GM21447 (cell line): Measurements from ENCODE around the gene ATL1.
"Not testable (repeated sequence)": the region's sequence is repeated elsewhere in the genome, so short reads cannot be mapped to it uniquely, and the experiment has no call there.

Experiments used
- ATAC-seq: cut with Tn5 transposase; IDR thresholded peaks from one replicate; pipeline ENCODE4 v1.9.1; 2021; ENCODE audit not compliant: unreplicated experiment

Gene ATL1

DNA sequence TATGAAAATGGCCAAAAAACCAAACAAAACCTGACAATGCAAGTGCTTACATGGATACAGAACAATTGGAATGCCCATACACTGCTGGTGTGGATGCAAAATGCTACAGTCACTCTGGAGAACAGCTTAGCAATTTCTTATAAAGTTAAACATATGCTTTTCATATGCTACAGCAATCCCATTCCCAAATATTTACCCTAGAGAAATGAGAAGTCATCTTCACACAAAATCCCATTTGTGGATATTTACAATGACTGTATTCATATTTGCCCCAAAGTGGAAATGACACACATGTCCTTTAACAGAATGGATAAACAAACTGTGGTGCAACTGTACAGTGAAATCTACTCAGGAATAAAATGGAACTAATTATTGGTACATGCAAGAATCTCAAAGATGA lies 87.8 kb downstream of the ATL1 start:
- ATAC-seq, result no peak

DNA sequence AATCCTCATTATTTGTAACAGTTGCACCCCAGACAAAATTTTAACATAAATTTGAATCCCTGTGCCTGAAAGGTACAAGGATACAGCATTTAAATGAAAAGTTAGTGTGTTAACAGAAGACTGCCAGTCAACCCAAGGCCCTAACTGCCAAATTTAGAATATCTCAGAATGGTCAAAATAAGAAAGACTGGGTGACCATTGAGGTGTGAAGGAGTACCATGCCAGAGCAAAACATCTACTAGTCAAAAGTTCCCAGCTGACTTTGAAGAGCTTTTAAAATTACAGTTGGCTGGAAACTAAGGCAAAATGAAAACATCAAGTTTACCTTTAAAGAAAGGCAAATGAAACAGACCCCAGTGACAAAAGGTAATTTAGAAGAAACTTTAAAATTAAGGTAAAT lies 89.7 kb downstream of the ATL1 start:
- ATAC-seq, result peak; percentile 47

DNA sequence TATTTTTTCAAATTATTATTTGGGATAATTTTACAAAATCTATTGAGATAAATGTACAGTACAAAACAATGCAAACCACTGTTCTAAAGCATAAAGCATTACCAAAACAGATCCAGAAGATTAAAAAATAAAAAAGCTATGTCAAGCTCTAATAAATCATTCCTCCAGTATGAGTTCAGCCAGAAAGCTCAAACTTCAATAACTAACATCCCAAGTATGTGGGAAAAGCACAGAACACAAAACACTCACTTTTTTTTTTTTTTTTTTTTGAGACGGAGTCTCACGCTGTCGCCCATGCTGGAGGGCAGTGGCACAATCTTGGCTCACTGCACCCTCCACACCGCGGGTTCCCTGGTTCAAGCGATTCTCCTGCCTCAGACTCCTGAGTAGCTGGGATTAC lies 96.8 kb downstream of the ATL1 start:
- no peak for ATAC-seq

DNA sequence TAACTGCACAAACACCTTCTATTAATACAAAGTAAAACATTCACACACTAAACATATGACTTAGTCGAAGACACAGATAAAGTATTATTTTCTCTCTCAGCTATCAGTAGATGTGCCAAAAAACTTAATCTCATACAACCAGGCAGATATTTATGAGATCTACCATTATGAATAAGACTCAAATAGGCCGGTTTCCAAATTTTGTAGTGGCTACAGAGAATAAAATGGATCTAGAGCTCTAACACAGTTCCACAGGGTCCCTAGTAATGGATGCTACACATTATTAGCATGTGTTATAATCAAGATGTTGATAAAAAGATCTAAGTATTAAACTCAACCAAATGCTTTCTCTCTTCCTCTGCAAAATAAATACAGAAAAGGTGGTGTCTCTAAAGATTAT lies 97.8 kb downstream of the ATL1 start:
- ATAC-seq, result no peak

DNA sequence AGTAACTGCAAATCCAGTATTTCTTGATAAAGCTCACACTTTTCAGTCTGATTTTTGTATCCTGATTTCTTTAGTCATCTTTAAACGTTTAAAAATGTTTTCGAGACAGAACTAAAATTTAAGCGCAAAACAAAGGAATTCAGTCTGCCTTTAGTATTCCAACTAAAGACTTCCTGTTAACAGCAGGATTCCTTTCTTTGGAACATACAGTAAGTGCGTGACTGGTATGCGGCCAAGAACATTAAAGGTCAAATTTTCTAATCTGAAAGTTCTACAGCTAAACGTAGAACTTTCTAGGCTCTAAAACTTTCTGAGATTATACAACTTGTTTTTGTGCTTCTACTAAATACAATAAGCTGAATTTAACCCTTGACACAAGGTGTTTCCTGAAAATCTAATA lies 98.3 kb downstream of the ATL1 start:
- no peak for ATAC-seq

DNA sequence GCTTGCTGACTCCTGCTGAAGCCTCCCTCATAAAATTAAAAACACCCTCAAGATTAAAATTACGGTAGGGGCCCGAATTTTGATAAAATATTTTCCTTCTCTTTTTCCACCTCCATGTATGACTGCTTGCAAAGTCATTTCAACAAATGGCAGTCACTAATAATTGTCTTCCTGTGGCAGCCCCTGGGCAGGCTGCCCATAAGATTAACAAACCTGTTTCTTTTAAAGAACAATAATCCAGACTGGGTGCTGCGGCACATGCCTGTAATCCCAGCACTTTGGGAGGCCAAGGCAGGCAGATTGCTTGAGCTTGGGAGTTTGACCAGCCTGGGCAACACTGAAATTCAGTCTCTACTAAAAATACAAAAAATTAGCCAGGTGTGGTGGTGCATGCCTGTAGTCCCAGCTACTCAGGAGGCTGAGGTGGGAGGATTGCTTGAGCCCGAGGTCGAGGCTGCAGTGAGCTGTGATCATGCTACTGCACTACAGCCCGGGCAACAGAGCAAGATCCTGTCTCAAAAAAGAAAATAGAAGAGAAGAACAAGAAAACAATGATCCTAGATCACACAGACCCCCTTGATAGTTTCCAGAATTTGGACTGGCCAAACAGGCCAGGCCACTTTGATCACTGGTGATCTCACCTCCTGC lies 99.5 kb downstream of the ATL1 start:
- no peak for ATAC-seq

DNA sequence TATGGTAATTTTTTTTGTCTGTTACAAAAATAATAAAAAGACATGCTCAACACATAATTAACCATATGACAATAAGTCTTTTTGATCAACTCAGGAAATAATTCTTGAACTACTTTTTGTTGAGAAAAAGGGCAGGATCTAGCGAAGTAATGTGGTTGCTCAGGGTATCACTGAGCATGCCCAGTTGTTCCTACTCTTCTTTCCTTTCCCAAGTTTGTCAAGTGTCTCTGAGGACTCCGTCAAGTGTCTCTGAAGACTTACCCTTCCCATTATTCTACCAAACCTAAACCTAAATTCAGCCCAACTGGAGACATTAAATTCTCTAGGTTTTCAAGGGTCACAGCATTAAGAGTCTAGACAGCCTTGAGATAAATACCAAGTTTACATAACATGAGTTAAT lies 104.6 kb downstream of the ATL1 start:
- not testable (repeated sequence) for ATAC-seq

DNA sequence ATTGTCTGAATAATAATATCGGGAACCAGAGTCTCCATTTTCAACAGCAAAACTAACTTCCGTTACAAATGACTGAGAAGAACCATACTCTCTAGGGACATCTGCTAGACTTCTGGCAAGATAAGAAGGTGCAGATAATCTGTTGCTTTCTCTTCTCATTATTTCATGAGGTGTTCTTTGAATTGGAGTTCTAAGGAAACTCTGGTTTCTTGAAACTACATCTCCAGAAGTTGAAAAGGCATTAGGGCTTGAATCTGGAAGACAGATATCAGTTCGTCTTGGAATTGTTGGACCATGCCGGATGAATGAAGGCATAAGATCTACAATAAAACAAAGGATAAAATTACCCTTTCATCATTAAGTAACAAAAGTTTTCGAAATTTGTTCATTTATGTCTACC lies 105.4 kb downstream of the ATL1 start:
- ATAC-seq, result not testable (repeated sequence)

DNA sequence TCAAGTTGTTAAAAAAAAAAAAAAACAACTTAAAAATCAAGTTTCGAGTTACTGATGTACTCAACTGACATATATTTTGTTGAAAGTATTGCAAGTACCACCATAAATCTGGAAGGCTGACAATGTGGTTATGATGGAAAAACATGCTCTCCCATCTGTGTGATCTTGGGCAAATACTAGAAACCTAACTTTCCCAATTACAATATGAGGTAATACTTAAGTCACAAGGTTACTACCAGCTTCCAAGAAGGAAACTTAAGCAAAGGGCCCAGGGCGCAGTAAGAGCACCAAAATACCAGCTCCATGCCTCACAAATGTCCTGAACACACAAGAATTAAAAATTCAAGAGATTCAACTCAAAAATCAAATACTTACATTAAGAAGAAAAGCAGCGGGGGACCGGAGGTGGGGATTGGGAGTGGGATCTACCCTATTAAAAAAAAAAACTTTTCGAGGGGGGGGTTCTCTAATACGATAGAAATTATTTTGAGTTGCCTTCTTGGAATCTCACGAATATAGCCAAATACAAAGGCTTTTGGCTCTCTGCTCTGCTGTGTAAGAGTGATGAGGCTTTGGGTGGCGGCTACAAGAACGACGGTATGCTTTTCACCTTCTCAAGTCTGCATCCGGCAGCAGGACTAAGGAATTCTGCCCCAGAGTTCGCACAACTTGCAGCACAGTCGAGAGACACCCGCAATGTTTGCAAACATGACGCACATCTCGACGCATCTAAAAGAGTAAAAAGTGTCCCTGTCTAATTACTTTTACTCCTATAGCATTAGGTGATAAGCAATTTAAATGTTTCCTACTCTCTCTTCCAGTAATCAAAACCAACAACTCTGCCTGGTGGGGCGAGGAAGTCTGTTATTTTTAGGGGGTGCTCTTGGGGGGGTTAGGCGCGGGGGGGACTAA lies 107.1 kb downstream of the ATL1 start:
- peak; percentile 33 for ATAC-seq

DNA sequence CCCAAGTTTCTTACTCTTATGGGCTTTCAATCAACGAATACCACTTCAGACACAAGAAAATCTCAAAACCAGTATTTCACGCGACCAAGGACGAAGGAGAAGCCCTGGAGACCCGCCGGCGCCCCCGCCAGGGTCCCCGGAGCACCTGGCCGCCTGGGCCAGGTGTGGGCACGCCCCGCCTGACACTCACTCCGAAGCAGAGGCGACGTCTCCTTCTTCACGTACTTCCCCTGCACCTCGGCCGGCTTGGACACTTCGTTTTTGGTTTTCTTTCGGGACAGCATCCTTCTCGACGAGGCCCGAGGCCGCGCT lies 107.7 kb downstream of the ATL1 start:
- peak; percentile 53 for ATAC-seq

DNA sequence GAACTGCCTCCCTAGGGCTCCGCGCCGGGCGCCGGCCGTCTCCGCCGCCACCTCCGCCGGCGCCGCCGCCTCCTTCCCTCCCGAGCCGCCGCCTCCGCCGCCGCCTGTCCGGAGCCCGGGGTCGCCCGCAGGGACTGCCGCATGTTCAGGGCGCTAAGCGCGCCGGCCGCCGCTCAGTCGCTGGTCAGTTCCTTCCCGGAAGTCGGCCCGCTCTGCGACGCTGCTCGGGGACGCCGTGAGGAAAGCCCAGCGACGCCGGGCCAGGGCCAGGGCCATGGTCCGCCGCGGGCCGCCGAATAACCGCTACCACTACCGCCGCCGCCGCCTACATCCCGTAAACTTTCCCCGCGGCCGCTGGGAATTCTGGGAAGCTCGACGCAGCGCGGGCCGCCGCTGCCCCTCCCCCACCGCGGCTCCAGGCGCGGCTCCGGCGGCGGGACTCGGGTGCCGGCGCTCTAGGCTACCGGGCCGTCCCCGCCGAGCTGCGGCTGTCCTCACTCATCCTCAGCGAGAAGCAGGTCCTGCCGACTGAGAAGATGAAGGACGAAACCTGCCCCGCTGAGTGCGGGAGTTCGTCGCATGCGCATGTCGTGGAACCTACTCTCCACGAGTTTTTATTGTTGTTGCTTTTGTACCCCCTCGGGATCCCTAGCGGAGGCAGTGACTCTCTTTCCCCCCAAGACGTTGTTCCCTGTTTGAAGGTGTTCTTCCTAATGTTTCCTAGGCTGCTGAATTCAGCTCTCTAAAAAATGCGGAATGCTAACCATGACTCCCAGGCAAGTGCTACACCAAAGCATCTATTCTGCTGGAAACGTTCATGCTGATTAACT lies 108.3 kb downstream of the ATL1 start, which contains the start of gene SAV1:
SAV1 (minus strand) TSS at position 311 of the 830 bp plus-strand sequence. CDS start 339 bp downstream, outside the sequence.
- peak; percentile 52 for ATAC-seq

DNA sequence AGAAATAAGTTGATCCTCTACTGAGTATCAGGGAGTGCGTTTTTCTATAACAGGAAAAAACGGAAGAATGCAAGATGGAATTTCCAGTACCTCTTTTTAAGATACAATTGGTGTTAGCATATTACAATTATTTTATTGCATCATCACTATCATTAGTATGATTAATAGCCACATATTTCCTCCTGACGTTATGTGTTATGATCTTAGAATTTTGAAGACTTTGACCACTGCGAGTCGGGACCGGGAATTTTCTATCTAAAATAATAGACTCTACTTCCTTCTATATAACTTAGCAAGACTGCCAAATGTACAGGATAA lies 108.8 kb downstream of the ATL1 start:
- ATAC-seq, result no peak

DNA sequence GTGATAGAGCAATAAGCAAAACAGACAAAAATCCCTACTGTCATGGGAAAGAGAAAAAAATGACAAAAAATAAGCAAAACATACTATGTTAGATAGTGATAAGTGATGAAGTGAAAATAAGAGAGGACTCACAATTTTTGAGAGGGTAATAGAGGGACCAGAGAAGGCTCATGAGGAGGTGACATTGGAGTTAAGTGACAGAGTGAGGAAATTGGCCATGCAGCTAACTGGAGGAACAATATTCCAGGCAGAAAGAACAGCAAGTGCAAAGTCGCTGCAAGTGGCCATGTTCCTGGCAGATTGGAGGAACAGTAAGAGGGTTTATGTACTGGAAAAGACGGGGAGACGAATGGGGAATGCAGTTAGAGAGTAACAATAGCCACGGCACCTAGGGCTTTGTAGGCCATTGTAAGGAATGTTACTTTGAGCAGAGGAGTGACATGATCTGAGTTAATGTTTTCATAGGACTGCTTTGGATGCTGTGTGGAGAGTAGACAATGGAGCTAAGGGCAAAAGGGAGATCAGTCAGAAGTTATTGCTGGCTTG lies 109.6 kb downstream of the ATL1 start:
- no peak for ATAC-seq

DNA sequence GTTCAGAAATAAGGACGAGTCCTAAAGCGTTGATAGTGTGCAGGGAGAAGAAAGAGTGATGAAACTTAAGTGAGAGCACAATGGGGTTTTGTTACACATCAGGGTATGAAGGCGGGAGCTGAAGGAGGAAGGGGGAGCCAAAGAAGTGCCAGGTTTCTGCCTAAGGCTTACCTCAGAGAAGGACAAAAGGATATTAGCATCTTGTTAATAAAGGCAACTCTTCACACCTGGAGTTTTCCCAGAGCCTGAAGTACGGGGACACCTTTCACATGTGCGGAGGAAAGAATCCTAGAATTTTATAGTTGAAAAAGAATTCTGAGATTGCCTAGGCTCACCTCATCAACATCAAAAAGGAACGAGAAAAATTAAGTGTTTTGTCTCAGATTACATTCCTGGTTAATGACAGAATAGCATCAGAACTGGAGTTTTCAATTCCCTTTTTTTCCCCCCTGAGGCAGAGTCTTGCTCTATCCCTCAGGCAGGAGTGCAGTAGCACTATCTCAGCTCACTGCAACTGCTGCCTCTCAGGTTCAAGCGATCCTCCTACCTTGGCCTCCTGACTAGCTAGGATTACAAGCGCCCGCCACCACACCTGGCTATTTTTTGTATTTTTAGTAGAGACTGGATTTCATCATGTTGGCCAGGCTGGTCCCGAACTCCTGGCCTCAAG lies 110.4 kb downstream of the ATL1 start:
- no peak for ATAC-seq

DNA sequence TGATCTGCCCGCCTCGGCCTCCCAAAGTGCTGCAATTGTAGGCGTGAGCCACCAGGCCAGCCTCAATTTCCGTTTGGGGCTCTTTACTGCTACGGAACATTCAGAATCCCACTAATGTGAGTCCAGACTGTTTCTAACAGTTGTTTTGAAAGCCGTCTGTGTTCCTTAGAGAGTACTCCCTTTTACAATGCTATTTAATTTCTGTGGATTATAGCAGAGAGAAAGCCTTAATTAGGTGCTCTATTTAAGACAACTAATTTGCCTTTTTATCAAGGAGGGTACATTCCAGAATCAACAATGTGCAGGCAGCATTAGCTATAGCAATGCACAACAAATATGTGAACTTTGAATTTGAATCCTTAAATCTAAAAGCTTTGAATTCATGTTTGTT lies 110.9 kb downstream of the ATL1 start:
- ATAC-seq, result no peak

DNA sequence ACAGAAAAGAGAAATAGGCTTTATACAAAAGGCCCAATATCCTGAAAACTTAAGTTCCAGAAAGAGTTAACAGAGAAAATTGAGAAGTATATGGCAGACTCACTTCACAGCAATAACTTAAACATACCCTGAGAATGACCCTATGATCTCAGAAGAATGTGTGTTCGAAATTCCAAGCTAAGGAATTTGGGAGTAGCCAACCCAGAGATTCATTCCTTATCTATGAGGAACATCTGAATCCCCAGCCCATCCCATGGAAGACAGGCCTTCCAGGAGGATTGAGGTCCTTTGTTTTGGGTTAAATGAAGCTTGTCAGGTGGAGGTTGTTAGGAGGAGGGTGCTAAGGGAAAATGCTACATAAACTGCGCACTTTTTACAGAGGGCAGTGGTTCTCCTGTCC lies 115.7 kb downstream of the ATL1 start:
- ATAC-seq, result no peak

DNA sequence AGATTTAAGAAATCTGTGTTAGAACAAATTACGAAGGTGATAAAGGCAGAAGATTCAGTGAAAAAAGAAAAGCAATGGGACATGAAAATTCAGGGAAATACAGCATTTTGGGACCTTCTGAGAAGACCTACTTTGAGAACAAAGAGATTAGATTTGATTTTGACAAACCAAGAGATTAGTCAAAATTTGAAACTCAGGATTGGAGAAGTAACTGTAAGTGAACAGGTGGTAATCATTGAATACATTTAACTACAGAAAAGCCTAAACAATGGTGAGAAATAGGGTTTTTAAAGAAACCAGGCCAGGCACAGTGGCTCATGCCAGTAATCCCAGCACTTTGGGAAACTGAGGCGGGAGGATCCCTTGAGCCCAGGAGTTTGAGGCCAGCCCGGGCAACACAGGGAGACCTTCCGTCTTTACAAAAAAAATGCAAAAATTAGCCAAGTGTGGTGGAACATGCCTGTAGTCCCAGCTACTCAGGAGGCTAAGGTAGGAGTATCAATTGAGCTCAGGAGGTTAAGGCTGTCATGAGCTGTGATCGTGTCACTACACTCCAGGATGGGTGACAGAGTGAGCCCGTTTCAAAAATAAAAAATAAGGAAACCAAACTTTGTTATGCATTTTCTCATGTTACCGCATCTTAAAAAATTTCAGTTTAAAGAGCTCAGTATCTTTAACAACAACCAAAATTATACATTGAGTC lies 117.0 kb downstream of the ATL1 start:
- ATAC-seq, result peak; percentile 35

DNA sequence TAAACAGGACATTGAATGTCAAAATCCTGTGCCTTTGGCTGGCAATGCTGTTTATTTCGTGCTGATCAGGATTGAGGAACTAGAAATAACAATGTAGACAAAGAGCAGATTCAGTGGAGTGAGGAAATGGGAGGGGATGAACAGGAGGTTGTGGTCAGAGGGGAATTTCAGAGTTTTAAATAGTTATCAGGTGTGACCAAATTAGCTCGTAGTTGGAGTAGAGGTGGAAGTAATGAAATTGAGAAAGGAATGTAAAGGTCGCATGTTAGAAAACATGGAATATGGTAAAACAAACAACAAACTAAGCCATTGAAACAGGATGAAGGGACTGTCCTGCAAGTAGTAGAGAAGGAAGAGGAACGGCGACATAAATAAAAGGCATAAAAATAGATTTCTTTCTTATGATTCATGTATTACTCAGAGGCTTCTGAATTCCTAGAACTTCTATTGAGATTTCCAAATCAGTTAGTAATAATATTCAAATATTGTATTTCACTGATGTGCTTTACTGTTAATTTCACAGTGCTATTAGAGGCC lies 117.7 kb downstream of the ATL1 start:
- ATAC-seq, result peak; percentile 84

DNA sequence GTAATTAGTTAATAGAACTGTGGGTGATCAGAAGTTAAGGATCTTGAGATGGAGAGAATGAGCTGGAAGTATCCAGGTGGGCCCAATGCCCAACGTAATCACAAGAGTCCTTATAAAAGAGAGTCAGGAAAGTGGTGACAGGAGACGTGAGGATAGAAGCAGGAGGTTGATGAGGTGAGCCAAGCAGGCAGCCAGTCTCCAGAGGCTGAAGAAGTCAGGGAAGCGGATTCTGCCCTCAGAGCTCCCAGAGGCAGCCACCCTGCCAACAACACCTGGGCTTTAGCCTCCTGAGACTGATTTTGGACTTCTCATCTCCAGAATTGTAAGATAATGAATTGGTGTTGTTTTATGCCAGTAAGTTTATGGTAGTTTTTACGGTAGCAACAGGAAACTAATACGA lies 118.2 kb downstream of the ATL1 start:
- ATAC-seq, result no peak

DNA sequence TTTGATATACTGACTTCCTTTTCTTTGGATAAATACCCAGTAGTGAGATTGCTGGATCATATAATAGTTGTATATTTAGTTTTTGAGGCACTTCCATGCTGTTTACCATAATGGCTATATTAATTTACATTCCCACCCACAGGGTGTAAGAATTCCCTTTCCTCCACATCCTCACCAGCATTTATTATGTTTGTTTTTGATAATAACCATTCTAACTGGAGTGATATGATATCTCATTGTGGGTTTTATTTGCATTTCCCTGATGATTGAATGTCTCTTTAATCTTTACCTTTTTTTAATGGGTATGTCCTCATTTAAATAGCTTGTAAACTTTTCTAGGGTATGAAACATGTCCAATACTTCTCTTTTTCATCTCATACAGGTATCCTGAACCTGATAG lies 119.7 kb downstream of the ATL1 start:
- no peak for ATAC-seq
